AG04449 (cell line): Measurements from ENCODE around the gene GPC2.

Experiments used
- CTCF ChIA-PET: fragments of 350-600 bp; formaldehyde crosslinking; extraction: SDS; loops from one replicate; lab custom pipeline; 2021; ENCODE audit warnings: antibody characterized with exemption; lab: Yijun Ruan, JAX
- POLR2A ChIA-PET: fragments of 400-600, 350-600 bp; formaldehyde crosslinking; extraction: SDS; loops from one replicate; lab custom pipeline; 2020; ENCODE audit warnings: antibody characterized with exemption, inconsistent platforms; lab: Yijun Ruan, JAX
- DNase-seq: peaks from one replicate; pipeline ENCODE4 v3.0.0-alpha.2; 2010; ENCODE audit warnings: low read depth, low spot score
- H3K4me3 ChIP-seq: 2 replicates; pipeline ENCODE4 v1.5.1; 2011; ENCODE audit warnings: low read depth, mild to moderate bottlenecking, control low read depth, low read length
- TF ChIP-seq, protein P1 (sequence below): IDR thresholded peaks from one replicate; pipeline ENCODE4 v1.5.1; 2011; ENCODE audit warnings: mild to moderate bottlenecking, moderate library complexity, low read length, control low read depth, inconsistent platforms; ENCODE audit not compliant: insufficient read depth; ENCODE audit errors: missing control alignments

The GPC2 gene

DNA sequence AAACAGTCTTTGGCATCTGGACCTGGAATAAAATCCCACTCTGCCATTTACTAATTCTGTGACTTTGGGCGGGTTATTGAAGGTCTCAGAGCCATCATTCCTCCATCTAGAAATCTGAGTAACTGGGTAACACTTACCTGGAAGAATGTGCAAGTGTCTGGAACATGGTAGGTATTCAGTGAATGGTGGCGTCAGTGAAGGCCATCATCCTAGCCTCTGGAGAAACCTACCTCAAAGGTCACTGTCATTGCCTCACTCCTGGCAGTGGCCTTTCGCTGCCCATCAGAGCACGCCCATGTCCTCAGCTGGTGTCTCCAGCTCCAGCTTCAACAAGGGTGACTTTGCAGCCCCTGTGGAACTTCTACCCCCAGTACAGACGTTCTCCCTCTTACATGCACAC, 13.3 kb downstream of the GPC2 start:
- CTCF ChIA-PET = interaction anchor here (0.9 kb wide), 1 partner anchor 26 kb away, joined by 3 read pairs; no protein-coding TSS in a partner anchor
- TF ChIP-seq, protein P1, sequence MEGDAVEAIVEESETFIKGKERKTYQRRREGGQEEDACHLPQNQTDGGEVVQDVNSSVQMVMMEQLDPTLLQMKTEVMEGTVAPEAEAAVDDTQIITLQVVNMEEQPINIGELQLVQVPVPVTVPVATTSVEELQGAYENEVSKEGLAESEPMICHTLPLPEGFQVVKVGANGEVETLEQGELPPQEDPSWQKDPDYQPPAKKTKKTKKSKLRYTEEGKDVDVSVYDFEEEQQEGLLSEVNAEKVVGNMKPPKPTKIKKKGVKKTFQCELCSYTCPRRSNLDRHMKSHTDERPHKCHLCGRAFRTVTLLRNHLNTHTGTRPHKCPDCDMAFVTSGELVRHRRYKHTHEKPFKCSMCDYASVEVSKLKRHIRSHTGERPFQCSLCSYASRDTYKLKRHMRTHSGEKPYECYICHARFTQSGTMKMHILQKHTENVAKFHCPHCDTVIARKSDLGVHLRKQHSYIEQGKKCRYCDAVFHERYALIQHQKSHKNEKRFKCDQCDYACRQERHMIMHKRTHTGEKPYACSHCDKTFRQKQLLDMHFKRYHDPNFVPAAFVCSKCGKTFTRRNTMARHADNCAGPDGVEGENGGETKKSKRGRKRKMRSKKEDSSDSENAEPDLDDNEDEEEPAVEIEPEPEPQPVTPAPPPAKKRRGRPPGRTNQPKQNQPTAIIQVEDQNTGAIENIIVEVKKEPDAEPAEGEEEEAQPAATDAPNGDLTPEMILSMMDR = no peak
- H3K4me3 ChIP-seq = no peak overlapping the region
- POLR2A ChIA-PET = interaction anchor here (1.4 kb wide), 1 partner anchor 15 kb away, joined by 3 read pairs; the partner anchor contains the start of gene LAMTOR4
- DNase-seq = no peak

GRCh38 chr7:100163006-100163531, 14.1 kb downstream of the GPC2 start:
- no peak overlapping the region for H3K4me3 ChIP-seq
- ChIA-PET POLR2A (interaction anchor here (1.4 kb wide), 1 partner anchor 14 kb away, joined by 3 read pairs; the partner anchor contains the start of gene LAMTOR4), CTCF (no interaction called here)
- no peak for DNase-seq
- TF ChIP-seq, protein P1 = no peak

DNA sequence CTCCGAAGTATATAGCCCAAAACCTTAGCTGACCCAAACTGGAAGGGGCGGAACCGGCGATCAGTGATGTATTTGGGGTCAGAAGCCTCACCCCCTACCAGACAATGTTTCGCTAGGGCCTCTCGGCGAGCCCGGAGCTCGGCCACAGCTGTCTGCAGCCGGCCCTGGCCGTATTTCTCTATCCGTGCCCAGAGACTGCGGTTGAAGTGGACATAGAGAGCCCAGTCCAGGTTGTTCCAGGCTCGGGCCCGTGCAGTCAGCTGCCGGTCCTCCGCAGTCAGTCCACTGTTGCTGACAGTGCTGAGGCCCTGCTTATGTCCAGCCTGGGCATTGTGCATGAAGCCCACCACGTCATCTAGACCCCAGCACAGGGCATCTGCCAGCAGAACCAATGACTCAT, 17.1 kb downstream of the GPC2 start:
- DNase-seq = no peak
- ChIA-PET CTCF (interaction anchor here (1.1 to 1.3 kb wide), 2 partner anchors 8 to 29 kb away, joined by 3 to 4 read pairs; partner anchors contain the start of gene GAL3ST4), POLR2A (interaction anchor here (1.2 kb wide), 1 partner anchor 17 kb away, joined by 4 read pairs; the partner anchor contains the start of gene GPC2)
- no peak overlapping the region for H3K4me3 ChIP-seq
- TF ChIP-seq, protein P1 = no peak

DNA sequence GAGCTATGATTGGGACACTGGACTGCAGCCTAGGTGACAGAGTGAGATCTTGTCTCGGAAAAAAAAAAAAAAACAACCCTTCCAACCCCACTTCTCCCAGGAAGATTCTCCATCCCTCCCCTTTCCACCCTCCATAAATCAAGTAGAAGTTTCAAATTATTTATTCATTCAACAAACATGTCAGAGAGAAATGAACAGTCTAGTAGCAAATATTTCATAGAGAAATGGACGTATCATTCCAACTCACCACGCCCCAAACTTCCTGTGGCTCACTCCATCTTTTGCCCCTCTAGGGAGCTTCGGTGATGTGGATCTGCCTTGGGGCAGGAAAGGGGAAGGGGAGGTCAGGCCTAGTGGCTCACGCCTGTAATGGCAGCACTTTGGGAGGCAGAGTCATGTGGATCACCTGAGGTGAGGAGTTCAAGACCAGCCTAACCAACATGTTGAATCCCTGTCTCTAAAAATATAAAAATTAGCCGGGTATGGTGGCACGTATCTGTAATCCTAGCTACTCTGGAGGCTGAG, 18.0 kb downstream of the GPC2 start:
- no peak for DNase-seq
- ChIA-PET POLR2A (interaction anchor here (1.0 to 1.1 kb wide), 2 partner anchors 10 to 17 kb away, joined by 3 read pairs; partner anchors contain the start of gene LAMTOR4), CTCF (interaction anchor here (1.1 to 5.1 kb wide), 3 partner anchors 9 to 28 kb away, joined by 3 to 31 read pairs (median 4); partner anchors contain the start of gene GAL3ST4)
- peak overlapping the region; percentile 71 for H3K4me3 ChIP-seq
- TF ChIP-seq, protein P1 = no peak

- DNase-seq = no peak
- ChIA-PET POLR2A (interaction anchor here (1.0 to 1.3 kb wide), 3 partner anchors 10 to 17 kb away, joined by 3 to 9 read pairs (median 3); partner anchors contain the start of gene LAMTOR4), CTCF (interaction anchor here (1.1 to 5.1 kb wide), 3 partner anchors 9 to 27 kb away, joined by 3 to 31 read pairs (median 3); no protein-coding TSS in a partner anchor)
- H3K4me3 ChIP-seq = peak within 1 kb of the TSS; percentile 71
- TF ChIP-seq, protein P1 = no peak
These were observed 18.7 kb downstream of the GPC2 start, which contains the start of gene TRAPPC14 for GRCh38 chr7:100158229-100159098. Gene TRAPPC14 (minus strand): TSS chr7:100158723. CDS start chr7:100158499, 224 bp downstream.
